Measurements from ENCODE around the gene EXD3.

DNA sequence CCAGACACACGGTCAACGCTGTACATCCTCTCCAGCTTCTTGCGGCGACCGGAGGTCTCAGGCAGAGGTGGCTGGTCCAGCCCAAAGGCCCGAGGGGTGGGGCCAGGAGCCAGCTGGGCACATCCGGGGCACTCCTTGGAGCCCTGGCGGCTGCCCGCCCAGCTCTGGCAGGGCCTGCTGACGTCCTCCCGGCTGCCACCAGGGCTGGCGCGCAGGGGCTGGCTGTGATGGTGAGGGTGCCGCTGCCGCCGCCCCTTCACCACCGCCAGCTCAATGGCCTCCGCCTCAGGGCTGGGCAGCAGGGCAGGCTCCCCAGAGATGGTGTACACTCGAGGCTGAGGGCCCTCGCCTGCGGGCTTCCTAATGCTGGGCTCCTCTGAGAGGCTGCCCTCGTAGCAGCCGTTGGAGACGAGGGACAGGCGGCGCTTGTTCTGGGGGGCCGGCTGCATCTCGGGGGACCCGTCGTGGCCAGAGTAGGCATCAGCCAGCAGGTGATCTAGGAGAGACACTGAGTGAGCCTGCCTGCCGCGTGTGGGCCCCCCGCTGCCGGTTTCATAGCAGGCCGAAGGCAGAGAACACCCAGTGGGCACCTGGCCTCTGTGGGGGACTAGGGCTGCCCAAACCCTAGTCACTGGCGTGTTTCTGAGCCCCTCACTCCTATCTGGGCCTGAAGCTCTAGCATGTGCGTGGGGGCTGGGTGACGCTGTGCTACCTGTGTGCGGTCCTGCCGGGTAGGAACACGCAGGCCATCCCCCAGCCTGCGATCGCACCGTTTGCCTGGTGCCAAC lies 34.6 kb upstream of the EXD3 start:
- no peak for TF ChIP-seq MAFK (IDR thresholded peaks at IDR 0.05; ENCODE audit: partially characterized antibody)
- no peak for TF ChIP-seq POLR2A (IDR thresholded peaks at IDR 0.05; ENCODE audit: low read length)
- TF ChIP-seq CTCF (IDR thresholded peaks at IDR 0.05), result no peak
- no peak for TF ChIP-seq EHF (CRISPR knock-in tag; IDR thresholded peaks at IDR 0.05)
- no peak for TF ChIP-seq CBX8 (IDR thresholded peaks at IDR 0.05)
- no peak for TF ChIP-seq PBX3 (IDR thresholded peaks at IDR 0.05)
